Stimulated activated CD4-positive, alpha-beta T cell treated with anti-CD3 and anti-CD28 coated beads, Interleukin-1b, Interleukin-23, amount 100 ng/mL, for 48 hours (primary cell): ENCODE results near the gene MZB1.
"Not testable (repeated sequence)": the region's sequence is repeated elsewhere in the genome, so short reads cannot be mapped to it uniquely, and the experiment has no call there.

Experiments used
- DNase-seq: peaks from one replicate; pipeline ENCODE4 v3.0.0-alpha.2; 2020

MZB1 gene

GRCh38 chr5:139391570-139392323, 2.0 kb upstream of the MZB1 start:
- no peak for DNase-seq

DNA sequence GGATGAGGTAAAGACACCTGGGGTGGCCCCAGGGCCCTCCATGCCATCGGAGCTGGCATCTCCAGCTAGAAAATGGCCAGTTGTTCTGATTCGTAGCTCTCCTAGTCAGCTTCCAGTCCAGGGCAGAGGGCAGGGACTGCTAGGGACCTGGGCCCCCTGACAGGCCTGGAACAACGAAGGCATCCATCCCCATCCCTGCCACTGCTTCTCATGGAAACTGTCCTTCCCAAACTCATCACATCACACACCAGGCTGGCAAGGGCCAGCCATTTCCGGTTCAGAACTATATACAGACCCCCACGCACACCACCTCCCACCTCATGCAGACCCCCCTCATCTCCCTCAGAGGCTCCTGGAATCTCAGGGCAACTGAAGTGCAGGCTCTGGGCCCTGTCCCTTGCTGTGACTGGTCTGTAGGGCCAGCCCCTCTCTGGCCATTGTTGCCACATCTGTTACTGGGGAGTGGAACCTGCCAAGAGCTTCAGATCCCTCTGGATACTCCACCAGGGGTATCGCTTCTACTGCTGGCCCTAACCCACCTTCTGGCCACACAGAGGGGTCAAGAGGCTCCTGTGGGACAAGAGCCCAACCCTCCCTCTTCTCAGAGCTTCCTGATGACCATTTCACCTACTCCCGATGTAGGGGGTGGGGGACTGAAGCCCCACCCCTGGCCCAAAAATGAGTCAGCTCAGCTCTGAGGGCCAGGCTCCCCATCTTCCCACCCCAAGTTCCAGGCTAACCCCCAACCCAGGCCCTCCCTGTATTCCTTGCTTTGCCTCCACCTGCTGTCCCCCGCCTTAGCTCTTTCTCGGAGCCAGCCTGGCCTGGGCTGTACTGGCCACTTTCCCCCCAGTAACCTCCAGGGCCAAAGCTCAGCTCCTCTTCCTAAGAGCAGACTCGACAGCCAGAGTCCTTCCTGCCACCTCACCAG, 1.2 kb upstream of the MZB1 start:
- DNase-seq = no peak

- DNase-seq = no peak
Measured at GRCh38 chr5:139388198-139388821, 1.4 kb downstream of the MZB1 start.

- DNase-seq = no peak
Measured at GRCh38 chr5:139387611-139388197, 2.0 kb downstream of the MZB1 start.

DNA sequence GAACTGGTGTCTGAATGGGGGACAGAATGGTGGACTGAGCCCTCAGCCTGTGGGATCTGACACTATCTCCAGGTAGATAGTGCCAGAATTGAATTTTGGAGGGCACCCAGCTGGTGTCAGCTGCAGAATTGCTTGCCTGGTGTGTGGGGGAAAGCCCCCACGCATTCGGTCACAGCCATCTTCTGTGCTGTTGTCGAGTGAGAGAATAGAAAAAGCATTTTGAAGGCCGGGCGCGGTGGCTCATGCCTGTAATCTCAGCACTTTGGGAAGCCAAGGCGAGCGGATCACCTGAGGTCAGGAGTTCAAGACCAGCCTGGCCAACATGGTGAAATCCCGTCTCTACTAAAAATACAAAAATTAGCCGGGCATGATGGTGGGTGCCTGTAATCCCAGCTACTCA, 2.8 kb downstream of the MZB1 start:
- not testable (repeated sequence) for DNase-seq

DNA sequence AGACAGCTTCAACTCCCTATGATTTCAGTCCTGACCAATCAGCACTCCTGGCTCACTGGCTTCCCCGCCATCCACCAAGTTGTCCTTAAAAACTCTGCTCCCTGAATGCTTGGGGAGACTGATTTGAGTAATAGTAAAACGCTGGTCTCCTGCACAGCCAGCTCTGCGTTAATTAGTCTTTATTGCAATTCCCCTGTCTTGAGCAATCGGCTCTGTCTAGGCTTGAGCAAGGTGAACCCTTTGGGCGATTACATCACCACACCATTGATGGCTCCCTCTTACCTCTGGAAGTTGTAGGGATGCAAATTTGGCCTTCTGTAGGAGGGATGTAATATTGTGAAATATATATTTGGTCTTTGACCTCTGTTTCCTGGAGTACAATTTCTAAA, 3.7 kb downstream of the MZB1 start:
- no peak for DNase-seq

- no peak for DNase-seq
Measured at GRCh38 chr5:139385061-139386049, 4.4 kb downstream of the MZB1 start.

DNA sequence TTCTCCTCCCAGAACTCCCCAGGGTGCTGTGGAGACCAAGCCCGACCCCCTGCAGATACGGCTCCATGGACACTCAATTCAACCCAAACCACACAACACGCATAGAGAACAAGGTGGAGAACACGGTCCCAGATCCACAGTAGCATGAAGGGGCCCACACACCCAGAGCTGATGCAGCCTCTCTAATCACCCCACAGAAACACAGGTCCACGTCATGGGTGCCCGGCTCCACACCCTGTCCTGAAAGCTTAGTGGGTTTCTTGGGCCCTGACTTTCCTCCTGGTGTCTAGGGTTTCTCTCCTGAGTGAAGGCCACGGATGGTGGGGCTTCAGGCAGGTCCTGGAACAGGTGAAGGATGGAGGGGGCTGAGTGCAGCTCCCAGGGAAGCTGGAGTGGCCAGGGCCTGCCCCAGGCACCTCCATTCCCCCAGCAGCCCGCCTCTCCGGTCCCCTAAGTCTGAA, 5.1 kb downstream of the MZB1 start:
- no peak for DNase-seq

DNA sequence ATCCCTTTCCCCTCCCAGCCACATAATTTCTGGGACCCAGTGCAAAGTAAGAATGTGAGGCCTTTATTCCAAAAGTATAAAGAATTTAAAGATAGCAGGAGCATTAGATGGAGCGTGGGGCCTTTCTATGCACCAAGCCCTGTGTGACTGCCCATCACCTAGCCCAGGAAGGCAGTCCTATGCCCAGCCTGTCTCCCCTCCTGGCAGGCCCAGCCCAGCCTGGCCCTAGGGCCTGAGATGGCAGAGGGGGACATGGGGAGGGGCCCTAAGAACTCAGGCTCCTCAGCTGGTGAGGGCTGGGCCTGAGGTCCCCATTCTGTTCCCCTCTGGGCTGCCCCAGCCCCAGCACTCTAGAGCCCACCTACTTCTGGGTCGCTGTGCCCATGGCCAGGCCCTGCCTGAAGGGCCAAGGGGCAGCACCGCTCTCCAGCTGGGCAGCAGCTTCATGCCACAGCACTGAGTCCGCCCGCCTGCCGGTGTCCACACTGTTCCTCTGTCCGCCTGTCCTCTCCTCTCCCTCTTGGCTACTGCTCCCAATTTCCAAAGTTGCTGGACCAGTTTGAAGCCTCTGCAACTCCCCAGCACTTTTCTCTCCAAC, 5.6 kb downstream of the MZB1 start:
- DNase-seq = no peak

- no peak for DNase-seq
Measured at GRCh38 chr5:139383275-139383992, 6.3 kb downstream of the MZB1 start, which contains the start of gene SLC23A1. Gene SLC23A1 (minus strand): TSS chr5:139383297. CDS start chr5:139383253, 44 bp downstream.

DNA sequence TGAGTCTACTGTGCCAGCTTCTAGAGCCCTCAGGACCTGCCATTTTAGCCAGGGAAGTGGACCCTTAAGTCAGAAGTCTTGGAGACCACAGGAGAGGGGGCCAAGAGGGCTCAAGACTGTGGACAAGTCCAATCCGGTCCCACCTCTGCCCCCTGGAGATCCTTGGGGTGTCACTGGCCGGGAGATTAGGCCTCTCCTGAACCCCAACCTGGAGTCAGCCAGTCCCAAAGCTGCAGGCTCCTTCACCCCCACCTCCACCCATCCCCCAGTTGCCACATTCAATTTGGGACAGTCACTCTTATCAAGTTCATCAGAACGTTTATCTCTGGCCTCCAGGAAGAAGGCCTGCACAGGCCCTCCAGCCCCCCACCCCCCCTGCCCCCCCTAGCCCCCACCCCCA, 6.9 kb downstream of the MZB1 start:
- no peak for DNase-seq

GRCh38 chr5:139381837-139382761, 7.6 kb downstream of the MZB1 start:
- DNase-seq = no peak

GRCh38 chr5:139379626-139380449, 9.9 kb downstream of the MZB1 start:
- DNase-seq = no peak

DNA sequence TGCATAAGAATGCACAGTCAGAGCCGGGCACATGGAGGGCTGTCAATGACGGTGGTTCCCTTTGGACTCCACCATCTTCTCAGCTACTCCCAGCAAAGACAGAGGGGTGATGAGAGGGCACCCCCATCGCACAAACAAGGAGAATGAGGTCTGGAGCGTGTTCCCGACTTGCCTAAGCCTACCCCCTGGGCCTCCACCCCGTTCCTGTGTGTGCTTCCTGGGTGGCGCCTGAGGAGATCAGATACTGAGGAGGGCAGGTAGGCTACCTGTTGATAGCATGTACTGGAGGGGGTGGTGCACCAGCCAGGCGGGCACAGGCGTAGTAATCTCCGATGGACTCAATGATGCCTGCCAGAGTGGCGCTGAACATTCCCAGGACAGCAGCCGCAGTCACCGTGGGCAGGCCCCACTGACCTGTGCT, 10.8 kb downstream of the MZB1 start:
- no peak for DNase-seq

- DNase-seq = no peak
Measured at GRCh38 chr5:139378101-139378825, 11.4 kb downstream of the MZB1 start.

- no peak for DNase-seq
Measured at GRCh38 chr5:139377226-139377625, 12.5 kb downstream of the MZB1 start.

- no peak for DNase-seq
Measured at GRCh38 chr5:139376364-139376763, 13.3 kb downstream of the MZB1 start.

GRCh38 chr5:139374909-139375308, 14.8 kb downstream of the MZB1 start:
- DNase-seq = no peak
